ENCODE results near the gene C3orf22. TPM values are rescaled to one million over a fixed set of nuclear protein-coding genes. Genes with fewer than 3 reads are reported as not detected.

The C3orf22 gene
- total RNA-seq, 1 donor from 2014 or later: not detected

DNA sequence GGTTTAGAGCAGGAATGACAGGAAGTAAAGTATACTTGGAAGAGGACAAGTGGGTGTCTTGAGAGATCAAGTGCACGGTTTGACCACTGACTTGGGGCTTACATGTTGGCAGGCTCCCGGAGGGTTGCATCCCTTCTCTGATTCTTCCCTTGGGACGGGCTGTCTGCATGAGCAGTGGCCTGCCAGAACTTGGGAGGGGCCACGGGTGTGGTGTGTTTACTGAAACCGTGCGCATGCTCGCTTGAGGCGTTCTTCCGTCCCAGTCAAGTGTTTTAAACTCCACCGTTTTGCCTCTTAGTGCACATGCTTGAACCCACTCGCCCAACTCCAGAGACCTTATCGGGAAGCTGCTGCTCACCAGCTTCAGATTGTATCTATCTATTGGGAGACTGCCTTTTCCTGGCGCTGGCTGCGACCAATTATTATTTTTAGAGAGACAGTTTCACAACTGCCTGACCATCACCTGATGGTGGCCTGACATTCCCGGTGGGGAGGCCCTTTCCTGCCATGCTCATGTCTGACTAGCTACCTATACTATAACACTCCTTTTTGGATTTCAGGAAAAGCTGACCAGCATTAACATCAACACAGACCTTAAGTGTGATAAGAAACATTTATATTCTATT is 14.9 kb upstream of the C3orf22 start:
- H3K36me3 Mint-ChIP-seq (ENCODE audit: low read depth): no peaks in the 10 kb centered on the region

DNA sequence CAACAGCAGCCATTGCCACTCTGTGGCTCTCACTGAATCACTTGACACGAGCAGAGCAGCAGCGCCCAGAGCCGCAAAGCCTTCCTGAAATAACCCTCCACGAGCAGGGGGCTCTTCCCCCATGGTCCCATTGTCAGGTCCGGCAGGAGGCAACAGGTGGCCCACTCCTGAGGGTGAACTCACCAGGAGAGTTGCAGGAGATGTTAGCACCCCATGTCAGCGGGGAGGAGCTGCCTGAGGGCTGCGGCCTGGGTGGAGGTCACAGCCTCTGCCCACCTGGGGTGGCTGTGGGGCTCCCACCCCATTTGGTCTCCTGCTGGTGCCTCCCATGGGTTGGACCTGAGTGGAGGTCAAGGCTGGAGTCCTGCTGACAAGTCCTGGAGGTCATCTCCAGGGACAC is 12.3 kb upstream of the C3orf22 start:
- H3K9me3 Mint-ChIP-seq: no peaks in the 10 kb centered on the region
- H3K27ac Mint-ChIP-seq (ENCODE audit: unreplicated experiment): no peak overlapping the region

More for the DNA sequence above, 14.9 kb upstream of the C3orf22 start:
- no peaks in the 10 kb centered on the region for H3K27me3 Mint-ChIP-seq (ENCODE audit: low read depth)
- DNase-seq (ENCODE audit: low read depth, low spot score): no peak
- TF ChIP-seq, protein P1, sequence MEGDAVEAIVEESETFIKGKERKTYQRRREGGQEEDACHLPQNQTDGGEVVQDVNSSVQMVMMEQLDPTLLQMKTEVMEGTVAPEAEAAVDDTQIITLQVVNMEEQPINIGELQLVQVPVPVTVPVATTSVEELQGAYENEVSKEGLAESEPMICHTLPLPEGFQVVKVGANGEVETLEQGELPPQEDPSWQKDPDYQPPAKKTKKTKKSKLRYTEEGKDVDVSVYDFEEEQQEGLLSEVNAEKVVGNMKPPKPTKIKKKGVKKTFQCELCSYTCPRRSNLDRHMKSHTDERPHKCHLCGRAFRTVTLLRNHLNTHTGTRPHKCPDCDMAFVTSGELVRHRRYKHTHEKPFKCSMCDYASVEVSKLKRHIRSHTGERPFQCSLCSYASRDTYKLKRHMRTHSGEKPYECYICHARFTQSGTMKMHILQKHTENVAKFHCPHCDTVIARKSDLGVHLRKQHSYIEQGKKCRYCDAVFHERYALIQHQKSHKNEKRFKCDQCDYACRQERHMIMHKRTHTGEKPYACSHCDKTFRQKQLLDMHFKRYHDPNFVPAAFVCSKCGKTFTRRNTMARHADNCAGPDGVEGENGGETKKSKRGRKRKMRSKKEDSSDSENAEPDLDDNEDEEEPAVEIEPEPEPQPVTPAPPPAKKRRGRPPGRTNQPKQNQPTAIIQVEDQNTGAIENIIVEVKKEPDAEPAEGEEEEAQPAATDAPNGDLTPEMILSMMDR (conservative IDR thresholded peaks at IDR 0.05): no peak
- H3K27ac Mint-ChIP-seq (ENCODE audit: unreplicated experiment): no peak overlapping the region
- no peaks in the 10 kb centered on the region for H3K9me3 Mint-ChIP-seq
- H3K4me1 Mint-ChIP-seq: peaks cover under 1% of the 10 kb centered on the region
- no peak overlapping the region for H3K4me3 Mint-ChIP-seq

DNA sequence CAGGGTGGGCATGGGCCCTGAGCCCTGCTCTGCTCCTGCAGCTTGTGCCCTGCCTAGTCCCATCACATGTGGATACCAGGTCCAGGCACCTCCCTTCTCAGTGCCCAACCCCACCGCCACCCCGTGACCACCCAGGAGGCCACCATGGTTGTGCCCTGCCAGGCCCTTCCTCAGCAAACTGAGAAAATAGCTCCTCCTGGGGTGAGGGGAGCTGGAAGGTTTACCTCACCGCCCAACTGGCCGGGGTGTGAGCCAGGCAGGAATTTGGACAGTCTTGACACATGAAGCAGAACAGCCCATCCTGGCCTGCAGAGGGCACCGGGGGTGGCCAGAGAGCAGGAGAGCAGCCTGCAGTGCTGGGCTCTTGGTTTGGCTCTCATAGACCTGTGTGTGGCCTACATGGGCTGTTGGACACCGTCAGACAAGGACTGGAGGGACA is 11.4 kb upstream of the C3orf22 start:
- Mint-ChIP-seq H3K9me3 (no peaks in the 10 kb centered on the region), H3K27ac (ENCODE audit: unreplicated experiment) (no peak overlapping the region), H3K27me3 (ENCODE audit: low read depth) (no peaks in the 10 kb centered on the region), H3K4me1 (peaks cover 3% of the 10 kb centered on the region), H3K4me3 (no peak overlapping the region), H3K36me3 (ENCODE audit: low read depth) (no peaks in the 10 kb centered on the region)
- TF ChIP-seq, protein P1 (conservative IDR thresholded peaks at IDR 0.05): no peak
- DNase-seq (ENCODE audit: low read depth, low spot score): no peak

More for the DNA sequence above, 12.3 kb upstream of the C3orf22 start:
- Mint-ChIP-seq H3K36me3 (ENCODE audit: low read depth) (no peaks in the 10 kb centered on the region), H3K4me3 (no peak overlapping the region), H3K4me1 (peaks cover 3% of the 10 kb centered on the region), H3K27me3 (ENCODE audit: low read depth) (no peaks in the 10 kb centered on the region)
- no peak for DNase-seq (ENCODE audit: low read depth, low spot score)
- TF ChIP-seq, protein P1 (conservative IDR thresholded peaks at IDR 0.05): no peak

DNA sequence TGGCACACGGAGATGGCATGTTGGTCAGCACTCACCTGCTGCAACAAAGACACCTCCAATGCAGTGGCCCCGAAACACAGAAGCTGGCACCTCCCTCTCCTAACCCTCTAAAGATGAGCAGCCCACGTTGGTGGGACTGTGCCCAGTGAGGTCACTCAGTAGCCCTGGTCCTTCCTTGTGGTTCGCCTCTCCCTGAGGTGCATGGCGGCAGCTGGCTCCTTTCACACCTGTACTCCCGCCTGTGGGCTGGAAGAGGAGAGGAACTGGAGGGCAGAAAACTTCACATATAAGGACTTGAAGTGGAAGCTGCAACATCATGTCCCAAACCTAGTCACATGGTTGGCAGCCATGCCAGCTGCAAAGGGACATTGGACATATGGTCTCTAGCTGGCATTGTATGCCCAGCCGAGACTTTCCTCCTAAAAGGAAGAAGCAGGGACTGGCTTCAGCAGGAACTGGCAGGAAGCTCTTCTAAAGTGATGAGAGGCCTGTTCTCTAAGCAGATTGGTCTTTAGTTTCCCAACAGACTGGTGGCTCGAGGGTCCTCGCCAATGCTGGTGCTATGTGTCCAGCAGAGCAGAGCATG is 10.8 kb upstream of the C3orf22 start:
- Mint-ChIP-seq H3K4me1 (peaks cover 3% of the 10 kb centered on the region), H3K9me3 (no peaks in the 10 kb centered on the region), H3K4me3 (no peak overlapping the region), H3K36me3 (ENCODE audit: low read depth) (no peaks in the 10 kb centered on the region), H3K27me3 (ENCODE audit: low read depth) (no peaks in the 10 kb centered on the region), H3K27ac (ENCODE audit: unreplicated experiment) (no peak overlapping the region)
- TF ChIP-seq, protein P1 (conservative IDR thresholded peaks at IDR 0.05): no peak
- DNase-seq (ENCODE audit: low read depth, low spot score): no peak

DNA sequence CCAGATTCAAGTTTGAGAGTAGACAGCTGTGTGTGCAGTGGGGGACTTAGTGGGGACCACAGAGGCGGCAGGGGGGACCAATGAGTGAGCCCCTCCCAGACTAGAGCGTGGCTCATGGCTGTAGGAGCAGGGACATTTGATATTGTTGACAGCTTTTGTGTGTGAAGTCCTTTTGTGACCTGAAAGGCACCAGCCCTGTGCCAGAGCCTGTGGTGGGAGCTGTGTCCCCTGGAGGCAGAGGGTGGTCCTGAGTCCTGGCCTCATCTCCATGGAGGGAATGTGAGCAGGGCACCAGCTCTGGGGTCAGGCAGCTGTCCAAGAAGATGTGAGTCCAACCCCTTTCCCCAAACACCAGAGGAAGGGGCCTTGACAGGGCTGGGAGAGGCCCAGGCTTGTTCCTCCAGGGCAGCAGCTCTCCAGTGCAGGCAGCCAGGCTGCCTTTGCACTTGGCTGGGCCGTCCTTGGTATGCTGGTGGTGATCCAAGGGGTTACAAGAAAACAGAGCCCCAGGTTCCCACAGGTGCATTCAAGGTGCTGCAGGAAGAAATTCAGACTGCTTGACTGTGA is 10.1 kb upstream of the C3orf22 start:
- Mint-ChIP-seq H3K27ac (ENCODE audit: unreplicated experiment) (no peak overlapping the region), H3K4me3 (no peak overlapping the region), H3K36me3 (ENCODE audit: low read depth) (no peaks in the 10 kb centered on the region), H3K4me1 (peaks cover 3% of the 10 kb centered on the region), H3K27me3 (ENCODE audit: low read depth) (no peaks in the 10 kb centered on the region), H3K9me3 (no peaks in the 10 kb centered on the region)
- DNase-seq (ENCODE audit: low read depth, low spot score): no peak
- TF ChIP-seq, protein P1 (conservative IDR thresholded peaks at IDR 0.05): no peak
